ENCODE measurements around the gene RETREG2. TPM values are rescaled to one million over a fixed set of nuclear protein-coding genes. Genes with fewer than 3 reads are reported as not detected.

Gene RETREG2
- total and polyA plus RNA-seq, 4 donors, result 21.7 to 42.8 (median 37.7) TPM

DNA sequence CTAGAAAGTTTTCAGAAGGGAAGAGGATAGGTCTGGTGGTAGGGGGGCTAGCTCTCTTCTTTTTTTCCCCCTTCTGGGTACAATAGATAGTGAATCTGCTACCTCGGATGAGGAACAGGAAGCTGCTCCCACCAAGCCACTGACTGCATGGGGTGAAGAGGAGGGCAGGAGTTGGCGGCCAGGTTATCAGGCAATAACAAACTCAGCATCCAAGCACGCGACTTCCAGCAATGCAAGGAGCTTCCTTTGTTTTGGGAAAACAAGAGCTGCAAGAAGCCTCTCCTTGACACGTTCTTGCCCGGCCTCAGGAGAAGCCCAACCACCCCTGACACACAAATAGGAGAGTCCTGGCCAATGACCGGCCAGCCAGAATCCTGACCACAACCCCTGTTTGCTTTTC is 49.7 kb upstream of the RETREG2 start:
- H3K9ac ChIP-seq (ENCODE audit: low read depth in 1 of 2, low read length in 2 of 2), result no peak overlapping the region
- H3K27ac ChIP-seq (ENCODE audit: low read depth in 1 of 2, low read length in 2 of 2), result no peak overlapping the region
- DNase-seq (ENCODE audit: low spot score), result no peak
- H3K9me3 ChIP-seq (ENCODE audit: control insufficient read depth in 4 of 4, low read length in 3 of 4), result no peaks in the 10 kb centered on the region
- no peak overlapping the region for H3K4me3 ChIP-seq (ENCODE audit: low read depth in 1 of 3, low read length in 3 of 3)
- no peak for TF ChIP-seq FOXA2 (IDR thresholded peaks at IDR 0.05)
- TF ChIP-seq CTCF (IDR thresholded peaks at IDR 0.05; ENCODE audit: low read depth, low read length, missing input control), result no peak
- TF ChIP-seq RXRA (IDR thresholded peaks at IDR 0.05), result peak; percentile 15 to 28
- H3K4me1 ChIP-seq (ENCODE audit: control insufficient read depth in 4 of 4, insufficient read depth in 4 of 4, low read length in 3 of 4), result peaks cover 21 to 56% (median 45%) of the 10 kb centered on the region in 4 donors
- no peaks in the 10 kb centered on the region for H3K27me3 ChIP-seq (ENCODE audit: control insufficient read depth in 4 of 4, insufficient read depth in 4 of 4, low read length in 3 of 4)
- no peaks in the 10 kb centered on the region for H3K36me3 ChIP-seq (ENCODE audit: control insufficient read depth in 4 of 4, insufficient read depth in 3 of 4, low read depth in 1 of 4, low read length in 3 of 4)
- WGBS, result 78% methylated on average over 7 of the region's 7 CpGs

GRCh38 chr2:219129589-219129988 is 48.5 kb upstream of the RETREG2 start:
- DNase-seq (ENCODE audit: low spot score), result no peak
- Histone ChIP-seq H3K4me3 (ENCODE audit: low read depth in 1 of 3, low read length in 3 of 3) (no peak overlapping the region), H3K27ac (ENCODE audit: low read depth in 1 of 2, low read length in 2 of 2) (no peak overlapping the region), H3K4me1 (ENCODE audit: control insufficient read depth in 4 of 4, insufficient read depth in 4 of 4, low read length in 3 of 4) (peaks cover 20 to 46% (median 34%) of the 10 kb centered on the region in 4 donors), H3K36me3 (ENCODE audit: control insufficient read depth in 4 of 4, insufficient read depth in 3 of 4, low read depth in 1 of 4, low read length in 3 of 4) (no peaks in the 10 kb centered on the region), H3K9ac (ENCODE audit: low read depth in 1 of 2, low read length in 2 of 2) (no peak overlapping the region), H3K27me3 (ENCODE audit: control insufficient read depth in 4 of 4, insufficient read depth in 4 of 4, low read length in 3 of 4) (no peaks in the 10 kb centered on the region), H3K9me3 (ENCODE audit: control insufficient read depth in 4 of 4, low read length in 3 of 4) (no peaks in the 10 kb centered on the region)
- WGBS, result 95% methylated on average over 16 of the region's 16 CpGs
- no peak for TF ChIP-seq EGR1 (IDR thresholded peaks at IDR 0.05; ENCODE audit: low read depth in 2 of 2)
- TF ChIP-seq CTCF (IDR thresholded peaks at IDR 0.05; ENCODE audit: low read depth, low read length, missing input control), result no peak
- TF ChIP-seq RXRA (IDR thresholded peaks at IDR 0.05), result no peak
- TF ChIP-seq SP1 (IDR thresholded peaks at IDR 0.05), result no peak
- TF ChIP-seq YY1 (IDR thresholded peaks at IDR 0.05), result no peak
- TF ChIP-seq FOXA2 (IDR thresholded peaks at IDR 0.05), result no peak
- TF ChIP-seq HNF4G (IDR thresholded peaks at IDR 0.05), result no peak
- no peak for TF ChIP-seq RAD21 (IDR thresholded peaks at IDR 0.05)
- TF ChIP-seq ATF3 (IDR thresholded peaks at IDR 0.05), result no peak
- TF ChIP-seq NR2F2 (IDR thresholded peaks at IDR 0.05), result no peak
- no peak for TF ChIP-seq MAX (IDR thresholded peaks at IDR 0.05)
- TF ChIP-seq, protein P1, sequence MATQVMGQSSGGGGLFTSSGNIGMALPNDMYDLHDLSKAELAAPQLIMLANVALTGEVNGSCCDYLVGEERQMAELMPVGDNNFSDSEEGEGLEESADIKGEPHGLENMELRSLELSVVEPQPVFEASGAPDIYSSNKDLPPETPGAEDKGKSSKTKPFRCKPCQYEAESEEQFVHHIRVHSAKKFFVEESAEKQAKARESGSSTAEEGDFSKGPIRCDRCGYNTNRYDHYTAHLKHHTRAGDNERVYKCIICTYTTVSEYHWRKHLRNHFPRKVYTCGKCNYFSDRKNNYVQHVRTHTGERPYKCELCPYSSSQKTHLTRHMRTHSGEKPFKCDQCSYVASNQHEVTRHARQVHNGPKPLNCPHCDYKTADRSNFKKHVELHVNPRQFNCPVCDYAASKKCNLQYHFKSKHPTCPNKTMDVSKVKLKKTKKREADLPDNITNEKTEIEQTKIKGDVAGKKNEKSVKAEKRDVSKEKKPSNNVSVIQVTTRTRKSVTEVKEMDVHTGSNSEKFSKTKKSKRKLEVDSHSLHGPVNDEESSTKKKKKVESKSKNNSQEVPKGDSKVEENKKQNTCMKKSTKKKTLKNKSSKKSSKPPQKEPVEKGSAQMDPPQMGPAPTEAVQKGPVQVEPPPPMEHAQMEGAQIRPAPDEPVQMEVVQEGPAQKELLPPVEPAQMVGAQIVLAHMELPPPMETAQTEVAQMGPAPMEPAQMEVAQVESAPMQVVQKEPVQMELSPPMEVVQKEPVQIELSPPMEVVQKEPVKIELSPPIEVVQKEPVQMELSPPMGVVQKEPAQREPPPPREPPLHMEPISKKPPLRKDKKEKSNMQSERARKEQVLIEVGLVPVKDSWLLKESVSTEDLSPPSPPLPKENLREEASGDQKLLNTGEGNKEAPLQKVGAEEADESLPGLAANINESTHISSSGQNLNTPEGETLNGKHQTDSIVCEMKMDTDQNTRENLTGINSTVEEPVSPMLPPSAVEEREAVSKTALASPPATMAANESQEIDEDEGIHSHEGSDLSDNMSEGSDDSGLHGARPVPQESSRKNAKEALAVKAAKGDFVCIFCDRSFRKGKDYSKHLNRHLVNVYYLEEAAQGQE (IDR thresholded peaks at IDR 0.05), result no peak
- TF ChIP-seq ZBTB33 (IDR thresholded peaks at IDR 0.05), result no peak
- no peak for TF ChIP-seq TAF1 (conservative IDR thresholded peaks at IDR 0.05)
- TF ChIP-seq GABPA (IDR thresholded peaks at IDR 0.05 in 1 of 2, conservative IDR thresholded peaks at IDR 0.05 in 1 of 2), result no peak
- TF ChIP-seq FOXA1 (IDR thresholded peaks at IDR 0.05), result no peak
- no peak for TF ChIP-seq JUND (IDR thresholded peaks at IDR 0.05)
